Ascending aorta (tissue), 2 donors: Measurements from ENCODE around the gene FMO5. TPM values are rescaled to one million over a fixed set of nuclear protein-coding genes. Genes with fewer than 3 reads are reported as not detected.

Source experiments
- DNase-seq, 2 donors: peaks; one replicate each; pipeline ENCODE4 v3.0.0-alpha.2; 2019; ENCODE audit warnings: low spot score in 2 of 2
- H3K27ac ChIP-seq, 2 donors: fragments of 200-600 bp; sonication (generic); one replicate each; pipeline ENCODE4 v1.5.1; 2016 to 2017; ENCODE audit warnings: mild to moderate bottlenecking in 1 of 2
- H3K27me3 ChIP-seq: fragments of 200-600 bp; sonication (generic); one replicate; pipeline ENCODE4 v1.5.1; 2017
- H3K36me3 ChIP-seq, 2 donors: fragments of 200-600 bp; sonication (generic); one replicate each; pipeline ENCODE4 v1.5.1; 2016
- H3K4me1 ChIP-seq, 2 donors: fragments of 200-600 bp; sonication (generic); one replicate each; pipeline ENCODE4 v1.5.1; 2016 to 2017; ENCODE audit warnings: mild to moderate bottlenecking in 1 of 2
- H3K4me3 ChIP-seq, 2 donors: fragments of 200-600 bp; sonication (generic); one replicate each; pipeline ENCODE4 v1.5.1; 2016 to 2017; ENCODE audit warnings: mild to moderate bottlenecking in 1 of 2
- H3K9me3 ChIP-seq, 2 donors: fragments of 200-600 bp; sonication (generic); one replicate each; pipeline ENCODE4 v1.5.1; 2016
- intact Hi-C: fragments of 100-400 bp; cut with DNase I; formaldehyde crosslinking; loops from one replicate; pipeline ENCODE4 v1.15.1; 2023
- total RNA-seq: library from RNA; depleted of rRNA; stranded (reverse); fragments of >200 nt; gene quantifications from one replicate; pipeline ENCODE4 v1.1.0, GENCODE V29; 2016
- TF ChIP-seq, protein P1 (sequence below), 3 experiments: fragments of 200-600 bp in 2 of 3; fragments of 450-650 bp in 1 of 3; sonication (generic) in 2 of 3; IDR thresholded peaks; one replicate each; pipeline ENCODE4 v1.5.1; 2016 to 2019; ENCODE audit warnings: antibody characterized with exemption in 3 of 3, mild to moderate bottlenecking in 1 of 3, moderate library complexity in 1 of 3

The FMO5 gene
- total RNA-seq, 1 donor from 2014 or later = 19.6 TPM

DNA sequence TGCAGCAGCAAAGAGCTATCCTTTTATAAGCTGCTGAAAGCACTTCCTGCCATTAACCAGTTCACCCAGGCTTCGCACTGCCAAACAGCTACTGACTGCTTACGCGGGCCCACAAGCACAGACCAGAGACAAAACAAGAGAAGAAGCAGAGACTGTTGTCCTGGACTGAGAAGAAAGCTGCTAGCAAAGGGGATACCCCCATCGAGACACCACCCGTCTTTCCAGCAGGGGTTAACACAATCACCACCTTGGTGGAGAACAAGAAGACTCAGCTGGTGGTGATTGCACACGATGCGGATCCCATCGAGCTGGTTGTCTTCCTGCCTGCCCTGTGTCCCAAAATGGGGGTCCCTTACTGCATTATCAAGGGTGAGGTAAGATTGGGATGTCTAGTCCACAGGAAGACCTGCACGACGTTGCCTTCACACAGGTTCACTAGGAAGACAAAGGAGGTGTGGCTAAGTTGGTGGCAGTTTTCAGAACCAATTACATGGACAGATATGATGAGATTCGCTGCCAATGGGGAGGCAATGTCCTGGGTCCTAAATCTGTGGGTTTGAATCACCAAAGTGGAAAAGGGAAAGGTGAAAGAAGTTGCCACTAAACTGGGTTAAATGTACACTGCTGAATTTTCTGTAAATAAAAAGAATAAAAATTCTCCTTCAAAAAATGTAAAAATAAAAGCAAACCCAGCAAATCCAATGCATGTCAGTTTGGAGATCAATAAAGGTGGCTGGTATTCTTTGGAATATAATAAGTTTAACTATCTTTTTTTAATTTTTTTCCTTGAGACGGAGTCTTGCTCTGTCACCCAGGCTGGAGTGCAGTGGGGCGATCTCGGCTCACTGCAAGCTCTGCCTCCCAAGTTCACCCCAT lies 1.2 kb downstream of the FMO5 start:
- no peaks in the 10 kb centered on the region for H3K9me3 ChIP-seq
- TF ChIP-seq, protein P1, sequence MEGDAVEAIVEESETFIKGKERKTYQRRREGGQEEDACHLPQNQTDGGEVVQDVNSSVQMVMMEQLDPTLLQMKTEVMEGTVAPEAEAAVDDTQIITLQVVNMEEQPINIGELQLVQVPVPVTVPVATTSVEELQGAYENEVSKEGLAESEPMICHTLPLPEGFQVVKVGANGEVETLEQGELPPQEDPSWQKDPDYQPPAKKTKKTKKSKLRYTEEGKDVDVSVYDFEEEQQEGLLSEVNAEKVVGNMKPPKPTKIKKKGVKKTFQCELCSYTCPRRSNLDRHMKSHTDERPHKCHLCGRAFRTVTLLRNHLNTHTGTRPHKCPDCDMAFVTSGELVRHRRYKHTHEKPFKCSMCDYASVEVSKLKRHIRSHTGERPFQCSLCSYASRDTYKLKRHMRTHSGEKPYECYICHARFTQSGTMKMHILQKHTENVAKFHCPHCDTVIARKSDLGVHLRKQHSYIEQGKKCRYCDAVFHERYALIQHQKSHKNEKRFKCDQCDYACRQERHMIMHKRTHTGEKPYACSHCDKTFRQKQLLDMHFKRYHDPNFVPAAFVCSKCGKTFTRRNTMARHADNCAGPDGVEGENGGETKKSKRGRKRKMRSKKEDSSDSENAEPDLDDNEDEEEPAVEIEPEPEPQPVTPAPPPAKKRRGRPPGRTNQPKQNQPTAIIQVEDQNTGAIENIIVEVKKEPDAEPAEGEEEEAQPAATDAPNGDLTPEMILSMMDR (IDR thresholded peaks at IDR 0.05) = no peak
- no peaks in the 10 kb centered on the region for H3K4me1 ChIP-seq
- no peak for DNase-seq
- no peaks in the 10 kb centered on the region for H3K27me3 ChIP-seq
- no peaks in the 10 kb centered on the region for H3K36me3 ChIP-seq
- intact Hi-C loops = loop anchor here (2.0 kb wide), 1 partner anchor 51 kb away; the partner anchor contains the start of gene PRKAB2
- peak overlapping the region; percentile 19 to 78 for H3K27ac ChIP-seq
- peak overlapping the region in 1 of 2 donors; percentile 74 for H3K4me3 ChIP-seq

DNA sequence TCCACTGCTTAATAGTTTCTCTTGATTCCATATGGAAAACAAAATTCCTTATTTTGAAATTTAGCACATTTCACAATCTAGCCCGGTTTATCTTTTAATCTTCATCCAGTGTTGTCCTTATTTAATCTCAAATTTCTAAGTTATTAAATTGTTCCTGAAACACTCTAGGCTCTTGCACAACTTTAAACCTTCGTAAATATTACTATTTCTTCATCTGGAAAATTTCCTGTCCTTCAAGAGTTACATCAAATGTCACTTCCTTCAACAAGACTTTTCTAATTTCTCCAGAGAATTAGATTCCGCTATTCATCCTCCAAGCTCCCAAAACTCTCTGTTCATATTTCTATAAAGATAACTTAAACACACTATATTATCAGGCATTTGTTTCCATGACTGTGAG lies 6.5 kb downstream of the FMO5 start:
- no peak overlapping the region for H3K4me3 ChIP-seq
- DNase-seq = no peak
- no peak overlapping the region for H3K27ac ChIP-seq
- no peaks in the 10 kb centered on the region for H3K36me3 ChIP-seq
- H3K27me3 ChIP-seq = no peaks in the 10 kb centered on the region
- H3K4me1 ChIP-seq = no peaks in the 10 kb centered on the region
- no peaks in the 10 kb centered on the region for H3K9me3 ChIP-seq
- TF ChIP-seq, protein P1 (IDR thresholded peaks at IDR 0.05) = no peak
- intact Hi-C loops = no loop called here

DNA sequence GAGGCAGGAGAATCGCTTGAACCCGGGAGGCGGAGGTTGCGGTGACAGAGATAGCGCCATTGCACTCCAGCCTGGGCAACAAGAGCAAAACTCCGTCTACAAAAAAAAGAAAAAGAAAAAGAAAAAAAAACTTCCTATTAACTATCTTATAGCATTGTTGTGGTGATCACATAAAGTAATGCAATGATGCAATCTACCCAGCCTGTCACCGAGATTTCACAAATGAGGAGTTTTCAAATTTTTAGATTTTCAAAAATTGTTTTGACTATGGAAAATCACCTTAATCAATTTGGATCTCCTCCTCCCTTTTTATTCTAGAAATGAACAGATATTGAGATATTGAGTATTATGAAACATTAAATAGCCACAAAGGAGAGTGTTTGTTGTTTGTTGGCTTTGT lies 8.0 kb downstream of the FMO5 start:
- Histone ChIP-seq H3K27me3 (no peaks in the 10 kb centered on the region), H3K9me3 (no peaks in the 10 kb centered on the region), H3K4me1 (no peaks in the 10 kb centered on the region), H3K36me3 (peaks cover 0 to 8% of the 10 kb centered on the region in 2 donors), H3K4me3 (no peak overlapping the region), H3K27ac (no peak overlapping the region)
- TF ChIP-seq, protein P1 (IDR thresholded peaks at IDR 0.05) = no peak
- no peak for DNase-seq
- intact Hi-C loops = no loop called here

DNA sequence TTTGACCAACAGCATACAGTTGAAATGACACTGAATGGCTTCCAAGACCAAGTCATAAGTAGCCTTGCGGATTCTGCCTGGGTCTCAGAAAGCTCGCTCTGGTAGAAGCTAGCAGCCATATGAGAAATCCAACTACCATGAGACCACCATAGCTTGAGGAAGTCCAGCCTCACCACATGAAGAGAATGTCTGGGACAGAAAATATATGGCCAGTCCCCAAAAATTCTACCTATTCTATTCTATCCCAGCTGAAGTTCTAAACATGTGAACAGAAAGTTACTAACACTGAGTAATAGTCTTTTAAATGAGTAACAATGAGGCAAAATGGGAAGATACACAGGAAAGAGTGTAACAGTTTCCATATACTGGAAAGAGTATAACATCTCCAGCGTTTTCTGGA lies 9.0 kb downstream of the FMO5 start:
- H3K4me1 ChIP-seq = no peaks in the 10 kb centered on the region
- TF ChIP-seq, protein P1 (IDR thresholded peaks at IDR 0.05) = no peak
- H3K36me3 ChIP-seq = peaks cover 0 to 8% of the 10 kb centered on the region in 2 donors
- no peak overlapping the region for H3K4me3 ChIP-seq
- intact Hi-C loops = no loop called here
- H3K9me3 ChIP-seq = no peaks in the 10 kb centered on the region
- no peak for DNase-seq
- H3K27ac ChIP-seq = no peak overlapping the region
- no peaks in the 10 kb centered on the region for H3K27me3 ChIP-seq

DNA sequence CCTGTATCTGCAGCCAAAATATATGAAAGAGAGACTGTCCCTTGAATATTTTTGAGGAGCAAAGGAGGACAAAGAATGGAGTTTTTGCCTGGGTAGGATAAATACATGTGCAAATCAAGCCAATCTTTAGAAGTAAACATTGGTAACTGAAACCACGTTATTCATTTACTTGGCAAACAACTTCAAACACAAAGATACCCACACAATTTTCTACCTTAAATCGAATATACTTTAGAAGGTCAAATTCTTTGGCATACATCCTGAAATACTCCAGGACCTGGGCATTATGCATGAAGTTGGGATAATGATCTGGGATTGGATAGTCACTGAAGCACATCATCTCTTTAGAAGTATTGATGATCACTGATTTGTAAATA lies 9.6 kb downstream of the FMO5 start:
- intact Hi-C loops = no loop called here
- Histone ChIP-seq H3K27ac (no peak overlapping the region), H3K27me3 (no peaks in the 10 kb centered on the region), H3K4me3 (no peak overlapping the region), H3K4me1 (no peaks in the 10 kb centered on the region), H3K9me3 (no peaks in the 10 kb centered on the region), H3K36me3 (peaks cover 0 to 8% of the 10 kb centered on the region in 2 donors)
- TF ChIP-seq, protein P1 (IDR thresholded peaks at IDR 0.05) = no peak
- DNase-seq = no peak
